HFFc6 (cell line): ENCODE measurements around the gene SELENOO. TPM values are rescaled to one million over a fixed set of nuclear protein-coding genes. Genes with fewer than 3 reads are reported as not detected.

Experiments used
- DNase-seq: peaks from one replicate; pipeline ENCODE4 v3.0.0-alpha.2; 2018
- H3K27ac Mint-ChIP-seq: 2 replicates; pipeline ENCODE4 v1.8.0; 2020; ENCODE audit warnings: mild to moderate bottlenecking, mixed read lengths
- H3K27me3 Mint-ChIP-seq: 2 replicates; pipeline ENCODE4 v1.8.0; 2021; ENCODE audit warnings: mild to moderate bottlenecking, moderate library complexity, mixed read lengths; ENCODE audit not compliant: insufficient read depth
- H3K36me3 Mint-ChIP-seq: 2 replicates; pipeline ENCODE4 v1.8.0; 2021; ENCODE audit warnings: low read depth, mixed read lengths
- H3K4me1 Mint-ChIP-seq: 2 replicates; pipeline ENCODE4 v1.8.0; 2020; ENCODE audit warnings: low read depth, mixed read lengths
- H3K4me3 Mint-ChIP-seq: 2 replicates; pipeline ENCODE4 v1.8.0; 2020; ENCODE audit warnings: mild to moderate bottlenecking, moderate library complexity, mixed read lengths
- H3K9me3 Mint-ChIP-seq: 2 replicates; pipeline ENCODE4 v1.8.0; 2020; ENCODE audit warnings: mild to moderate bottlenecking, mixed read lengths
- total RNA-seq, 6 experiments: library from RNA; stranded (reverse); fragmentation: NEBNext Ultra II Directional; extraction: Animal tissue kit (Norgen Biotek cat#: 25700); gene quantifications; 2 replicates in 1 of 6; 3 replicates in 5 of 6; pipeline ENCODE4 v1.2.3, GENCODE V29; 2021
- TF ChIP-seq, protein P1 (sequence below): fragments of 200-600 bp; sonication (generic); IDR thresholded peaks from 2 replicates; pipeline ENCODE4 v1.5.0; 2021; ENCODE audit warnings: antibody characterized with exemption, mild to moderate bottlenecking

Gene SELENOO
- total RNA-seq, 6 experiments from 2014 or later, result 14.4 to 18.0 (median 16.0) TPM

DNA sequence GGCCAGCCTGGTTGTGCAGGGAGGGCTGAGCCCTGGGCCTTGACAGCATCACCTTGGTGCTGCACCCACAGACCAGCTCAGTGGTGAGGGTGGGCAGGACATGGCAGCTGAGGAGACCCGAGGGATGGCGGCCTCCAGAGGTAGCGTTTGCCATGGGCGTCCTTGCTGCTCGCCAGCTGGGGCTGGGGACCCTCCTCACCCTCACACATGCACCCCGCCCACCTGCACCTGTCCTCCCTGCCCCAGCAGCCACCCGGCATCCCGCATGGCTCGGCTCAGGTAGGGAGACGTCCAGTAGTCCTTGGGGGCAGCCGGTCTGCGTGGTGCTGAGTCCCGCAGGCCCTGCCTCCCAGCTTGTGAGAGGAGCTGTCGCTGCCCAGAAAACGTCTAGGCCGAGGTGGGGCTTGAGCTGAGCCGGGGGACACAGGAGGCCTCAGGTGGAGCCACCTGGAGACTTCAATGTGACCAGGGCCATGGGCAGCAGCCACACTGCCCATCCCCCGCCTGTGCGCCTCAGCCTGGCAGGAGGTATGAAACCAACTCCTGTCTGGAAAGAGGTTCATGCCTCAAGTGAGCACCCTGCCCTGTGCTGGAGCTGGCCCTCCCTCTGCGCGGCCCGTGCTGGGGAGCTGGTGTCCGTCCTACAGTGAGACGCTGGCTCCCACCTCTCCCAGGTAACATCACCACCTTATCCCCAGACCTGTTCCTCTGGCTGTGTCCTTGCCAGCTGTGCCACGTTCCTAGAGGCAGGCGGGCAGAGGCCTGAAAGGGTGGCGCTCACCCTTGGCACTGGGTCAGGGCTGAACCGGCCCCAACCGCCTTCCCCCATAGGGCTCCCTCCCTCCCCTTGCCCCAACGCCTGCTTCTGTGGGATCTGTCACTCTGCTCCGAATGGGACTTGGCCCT, 18.4 kb upstream of the SELENOO start:
- peaks cover 6% of the 10 kb centered on the region for H3K27me3 Mint-ChIP-seq
- H3K36me3 Mint-ChIP-seq, result peaks cover 5% of the 10 kb centered on the region; the same call in 1 of the 2 replicates
- H3K27ac Mint-ChIP-seq, result no peak overlapping the region
- DNase-seq, result no peak
- H3K4me1 Mint-ChIP-seq, result peaks cover 5% of the 10 kb centered on the region; the same call in 1 of the 2 replicates
- TF ChIP-seq, protein P1, sequence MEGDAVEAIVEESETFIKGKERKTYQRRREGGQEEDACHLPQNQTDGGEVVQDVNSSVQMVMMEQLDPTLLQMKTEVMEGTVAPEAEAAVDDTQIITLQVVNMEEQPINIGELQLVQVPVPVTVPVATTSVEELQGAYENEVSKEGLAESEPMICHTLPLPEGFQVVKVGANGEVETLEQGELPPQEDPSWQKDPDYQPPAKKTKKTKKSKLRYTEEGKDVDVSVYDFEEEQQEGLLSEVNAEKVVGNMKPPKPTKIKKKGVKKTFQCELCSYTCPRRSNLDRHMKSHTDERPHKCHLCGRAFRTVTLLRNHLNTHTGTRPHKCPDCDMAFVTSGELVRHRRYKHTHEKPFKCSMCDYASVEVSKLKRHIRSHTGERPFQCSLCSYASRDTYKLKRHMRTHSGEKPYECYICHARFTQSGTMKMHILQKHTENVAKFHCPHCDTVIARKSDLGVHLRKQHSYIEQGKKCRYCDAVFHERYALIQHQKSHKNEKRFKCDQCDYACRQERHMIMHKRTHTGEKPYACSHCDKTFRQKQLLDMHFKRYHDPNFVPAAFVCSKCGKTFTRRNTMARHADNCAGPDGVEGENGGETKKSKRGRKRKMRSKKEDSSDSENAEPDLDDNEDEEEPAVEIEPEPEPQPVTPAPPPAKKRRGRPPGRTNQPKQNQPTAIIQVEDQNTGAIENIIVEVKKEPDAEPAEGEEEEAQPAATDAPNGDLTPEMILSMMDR, result no peak
- H3K9me3 Mint-ChIP-seq, result no peaks in the 10 kb centered on the region
- H3K4me3 Mint-ChIP-seq, result no peak overlapping the region

DNA sequence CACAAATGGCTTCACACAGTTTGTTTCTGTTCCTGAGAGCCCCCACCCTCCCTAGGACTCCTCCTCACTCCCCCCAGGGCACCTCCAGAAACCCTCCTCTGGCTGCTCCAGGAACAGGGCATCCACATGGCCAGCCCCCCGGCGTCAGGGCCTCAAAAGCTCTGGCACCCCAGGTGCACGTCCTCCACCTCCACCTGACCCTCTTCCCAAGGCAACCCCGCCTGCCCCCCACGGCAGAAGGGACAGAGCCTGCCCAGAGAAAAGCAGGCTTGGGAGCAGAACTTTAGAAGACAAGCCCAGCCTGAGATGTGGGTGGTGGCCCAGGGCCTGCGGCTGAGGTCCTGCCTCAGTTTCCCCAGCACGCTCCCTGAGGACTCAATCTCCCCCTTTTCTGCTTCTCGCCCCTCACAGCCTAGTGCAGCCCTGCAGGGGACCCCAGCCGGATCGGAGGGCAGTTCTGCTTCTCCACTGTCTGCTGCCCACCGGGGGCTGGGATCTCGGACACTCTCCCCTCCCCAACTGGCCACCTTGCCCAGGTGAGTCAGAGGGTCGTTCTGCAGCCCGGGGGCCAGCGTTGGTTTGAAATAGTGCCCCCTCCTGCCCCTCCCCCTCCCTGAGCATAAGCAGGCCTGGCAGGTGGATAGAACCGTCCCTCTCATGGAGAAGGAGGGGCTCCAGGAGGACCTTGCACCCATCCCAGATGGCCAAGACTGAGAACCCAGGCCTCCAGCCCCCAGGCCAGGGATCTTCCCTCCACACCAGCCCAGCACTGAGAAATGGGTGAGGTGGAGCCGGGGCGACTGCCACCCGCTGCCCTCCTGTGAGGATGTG, 17.5 kb upstream of the SELENOO start:
- no peak overlapping the region for H3K4me3 Mint-ChIP-seq
- H3K36me3 Mint-ChIP-seq, result peaks cover 5% of the 10 kb centered on the region; the same call in 1 of the 2 replicates
- peaks cover 5% of the 10 kb centered on the region; the same call in 1 of the 2 replicates for H3K4me1 Mint-ChIP-seq
- DNase-seq, result no peak
- TF ChIP-seq, protein P1, result no peak
- H3K27ac Mint-ChIP-seq, result no peak overlapping the region
- H3K9me3 Mint-ChIP-seq, result no peaks in the 10 kb centered on the region
- H3K27me3 Mint-ChIP-seq, result peaks cover 6% of the 10 kb centered on the region

DNA sequence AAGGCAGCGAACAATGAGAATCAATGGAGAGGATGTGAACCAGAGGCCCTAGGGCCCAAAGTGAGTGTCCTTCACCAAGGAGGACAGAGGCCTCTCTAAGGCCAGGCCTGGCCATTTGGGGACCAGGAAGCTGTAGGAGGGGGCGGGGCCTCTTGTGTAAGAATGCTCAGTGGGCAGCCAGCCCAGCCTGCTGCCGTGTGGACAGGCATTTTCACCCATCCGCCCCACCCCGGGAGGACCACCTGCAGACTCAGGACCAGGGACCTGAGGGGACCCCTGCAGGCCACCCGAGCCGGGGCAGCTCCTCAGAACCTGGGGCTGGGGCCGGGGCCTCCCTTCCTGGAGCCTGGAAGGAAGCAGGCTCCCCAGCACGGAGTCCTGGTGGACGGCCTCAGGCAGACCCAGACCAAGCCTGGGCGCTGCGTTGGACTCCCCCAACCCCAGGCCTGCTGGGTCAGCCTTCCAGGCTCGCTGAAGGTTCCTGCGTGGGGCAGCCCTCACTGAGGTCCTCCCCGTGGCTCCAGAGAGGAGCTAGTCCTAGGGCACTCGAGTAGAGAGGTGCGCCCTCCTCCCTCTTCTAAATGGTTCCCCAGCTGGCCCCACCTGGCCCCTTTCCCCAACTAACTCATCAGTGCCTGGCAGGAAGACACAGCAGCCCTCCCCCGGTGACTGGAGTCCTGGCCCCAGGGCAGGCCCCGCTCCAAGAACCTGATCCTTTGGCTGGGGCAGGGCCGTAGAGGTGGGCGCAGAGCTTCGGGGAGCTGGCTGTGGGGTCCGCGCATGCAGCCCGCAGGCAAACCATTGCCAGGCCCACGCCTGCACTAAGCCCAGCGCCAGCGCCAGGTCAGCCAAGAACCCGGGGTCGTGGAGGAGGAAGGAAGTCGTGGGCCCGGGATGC, 16.6 kb upstream of the SELENOO start:
- H3K4me3 Mint-ChIP-seq, result no peak overlapping the region
- DNase-seq, result peak; percentile 19
- H3K36me3 Mint-ChIP-seq, result peaks cover 5% of the 10 kb centered on the region; the same call in 1 of the 2 replicates
- TF ChIP-seq, protein P1, result peak; percentile 27; the same call in 1 of the 2 replicates
- peaks cover 5% of the 10 kb centered on the region for H3K27me3 Mint-ChIP-seq
- H3K27ac Mint-ChIP-seq, result peak overlapping the region; percentile 26; the same call in 1 of the 2 replicates
- H3K4me1 Mint-ChIP-seq, result peaks cover 7% of the 10 kb centered on the region; the same call in 1 of the 2 replicates
- no peaks in the 10 kb centered on the region for H3K9me3 Mint-ChIP-seq

DNA sequence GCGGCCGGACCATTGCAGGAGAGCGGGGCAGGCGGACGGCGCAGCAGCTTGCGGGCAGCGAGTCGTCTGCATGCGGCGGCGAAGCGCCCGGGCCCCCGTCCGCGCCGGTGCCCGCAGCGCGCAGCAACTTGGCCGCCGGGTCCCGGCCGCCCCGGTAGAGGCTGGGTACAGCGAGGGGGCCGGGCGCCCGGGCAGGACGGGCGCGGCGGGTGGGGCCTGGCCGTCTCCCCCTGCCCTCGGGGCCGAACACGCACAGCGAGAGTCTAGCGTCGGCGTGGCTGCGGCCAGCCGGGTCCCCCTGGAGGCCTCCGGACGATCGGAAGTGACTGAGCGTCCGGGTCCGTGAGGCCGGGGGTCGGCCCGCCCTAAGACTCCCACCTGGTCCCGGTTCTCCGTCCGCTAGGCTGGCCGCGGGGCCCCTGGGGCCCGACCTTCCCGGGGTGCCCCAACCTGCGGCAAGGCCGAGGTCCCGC, 15.9 kb upstream of the SELENOO start:
- TF ChIP-seq, protein P1, result no peak
- Mint-ChIP-seq H3K9me3 (no peaks in the 10 kb centered on the region), H3K27ac (0 out of 2 replicates have a peak overlapping the region, but pooled peaks have one; percentile 26), H3K4me3 (no peak overlapping the region), H3K4me1 (peaks cover 13% of the 10 kb centered on the region; the same call in 1 of the 2 replicates), H3K27me3 (peaks cover 5% of the 10 kb centered on the region), H3K36me3 (peaks cover 5% of the 10 kb centered on the region; the same call in 1 of the 2 replicates)
- no peak for DNase-seq
